GM12874 (cell line): ENCODE measurements around the gene DNMT3A.

Experiments
- CTCF ChIP-seq: IDR thresholded peaks from 2 replicates; pipeline ENCODE4 v1.5.1; 2011; ENCODE audit warnings: low read depth, mild to moderate bottlenecking, control low read depth, low read length, moderate library complexity; ENCODE audit not compliant: insufficient read depth

Gene DNMT3A

GRCh38 chr2:25265001-25265400 lies 76.7 kb downstream of the DNMT3A start:
- TF ChIP-seq CTCF, result no peak

- no peak for TF ChIP-seq CTCF
Observed at GRCh38 chr2:25262288-25262687, 79.4 kb downstream of the DNMT3A start.

GRCh38 chr2:25259737-25260124 lies 82.0 kb downstream of the DNMT3A start:
- no peak for TF ChIP-seq CTCF

- TF ChIP-seq CTCF, result no peak
Observed at GRCh38 chr2:25258847-25259736, 82.6 kb downstream of the DNMT3A start.

GRCh38 chr2:25257931-25258846 lies 83.5 kb downstream of the DNMT3A start:
- TF ChIP-seq CTCF, result no peak

GRCh38 chr2:25257032-25257552 lies 84.6 kb downstream of the DNMT3A start:
- TF ChIP-seq CTCF, result no peak

- no peak for TF ChIP-seq CTCF
Observed at GRCh38 chr2:25256488-25256875, 85.2 kb downstream of the DNMT3A start.
